GM12864 (cell line): Measurements from ENCODE around the gene ATXN7L3B.

Experiments used
- DNase-seq: peaks from one replicate; pipeline ENCODE4 v3.0.0-alpha.2; 2011; ENCODE audit warnings: low read depth
- H3K4me3 ChIP-seq: 2 replicates; pipeline ENCODE4 v1.5.1; 2011; ENCODE audit warnings: mild to moderate bottlenecking, low read depth, low read length, control low read depth
- TF ChIP-seq, protein P1 (sequence below): IDR thresholded peaks from 2 replicates; pipeline ENCODE4 v1.5.1; 2011; ENCODE audit warnings: low read depth, mild to moderate bottlenecking, moderate library complexity, low read length, control low read depth, inconsistent platforms; ENCODE audit errors: missing control alignments

The ATXN7L3B gene

DNA sequence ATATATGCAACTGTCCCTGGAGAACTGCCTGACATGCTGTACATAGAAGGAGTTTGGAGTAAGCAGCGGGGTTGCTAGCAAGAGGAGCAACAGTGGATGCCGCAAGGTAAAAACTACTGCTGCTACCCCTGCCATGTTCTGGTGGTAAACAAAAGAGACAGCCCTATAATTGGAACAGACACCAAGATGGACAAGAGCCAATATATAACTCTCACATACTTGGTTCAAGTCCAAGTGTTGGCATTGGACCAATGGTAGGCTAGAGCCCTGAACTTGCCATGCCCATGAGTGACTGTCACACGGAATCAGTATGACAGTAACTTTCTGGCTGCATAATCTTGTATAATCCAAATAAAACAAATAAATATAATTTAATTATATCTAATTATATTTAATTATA is 13.7 kb downstream of the ATXN7L3B start:
- DNase-seq, result no peak
- TF ChIP-seq, protein P1, sequence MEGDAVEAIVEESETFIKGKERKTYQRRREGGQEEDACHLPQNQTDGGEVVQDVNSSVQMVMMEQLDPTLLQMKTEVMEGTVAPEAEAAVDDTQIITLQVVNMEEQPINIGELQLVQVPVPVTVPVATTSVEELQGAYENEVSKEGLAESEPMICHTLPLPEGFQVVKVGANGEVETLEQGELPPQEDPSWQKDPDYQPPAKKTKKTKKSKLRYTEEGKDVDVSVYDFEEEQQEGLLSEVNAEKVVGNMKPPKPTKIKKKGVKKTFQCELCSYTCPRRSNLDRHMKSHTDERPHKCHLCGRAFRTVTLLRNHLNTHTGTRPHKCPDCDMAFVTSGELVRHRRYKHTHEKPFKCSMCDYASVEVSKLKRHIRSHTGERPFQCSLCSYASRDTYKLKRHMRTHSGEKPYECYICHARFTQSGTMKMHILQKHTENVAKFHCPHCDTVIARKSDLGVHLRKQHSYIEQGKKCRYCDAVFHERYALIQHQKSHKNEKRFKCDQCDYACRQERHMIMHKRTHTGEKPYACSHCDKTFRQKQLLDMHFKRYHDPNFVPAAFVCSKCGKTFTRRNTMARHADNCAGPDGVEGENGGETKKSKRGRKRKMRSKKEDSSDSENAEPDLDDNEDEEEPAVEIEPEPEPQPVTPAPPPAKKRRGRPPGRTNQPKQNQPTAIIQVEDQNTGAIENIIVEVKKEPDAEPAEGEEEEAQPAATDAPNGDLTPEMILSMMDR, result no peak
- no peak overlapping the region for H3K4me3 ChIP-seq

DNA sequence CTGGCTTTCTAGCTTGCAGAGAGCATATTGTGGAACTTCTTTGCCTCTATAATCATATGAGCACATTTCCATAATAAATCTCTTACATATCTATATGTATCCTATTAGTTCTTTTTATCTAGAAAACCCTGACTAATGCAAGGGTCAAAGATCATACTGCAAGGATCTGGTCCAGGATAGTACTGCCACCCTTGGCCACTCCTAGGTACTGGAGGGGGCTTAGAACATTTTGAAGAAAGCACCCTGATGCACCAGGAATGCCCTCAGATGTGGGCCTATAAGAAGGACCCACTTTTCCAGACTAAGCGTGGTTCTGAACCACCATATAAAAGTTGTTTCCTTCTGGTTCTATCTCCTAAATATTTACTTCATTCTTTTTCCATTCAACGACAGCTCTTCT is 14.6 kb downstream of the ATXN7L3B start:
- H3K4me3 ChIP-seq, result no peak overlapping the region
- no peak for DNase-seq
- TF ChIP-seq, protein P1, result peak; percentile 12

DNA sequence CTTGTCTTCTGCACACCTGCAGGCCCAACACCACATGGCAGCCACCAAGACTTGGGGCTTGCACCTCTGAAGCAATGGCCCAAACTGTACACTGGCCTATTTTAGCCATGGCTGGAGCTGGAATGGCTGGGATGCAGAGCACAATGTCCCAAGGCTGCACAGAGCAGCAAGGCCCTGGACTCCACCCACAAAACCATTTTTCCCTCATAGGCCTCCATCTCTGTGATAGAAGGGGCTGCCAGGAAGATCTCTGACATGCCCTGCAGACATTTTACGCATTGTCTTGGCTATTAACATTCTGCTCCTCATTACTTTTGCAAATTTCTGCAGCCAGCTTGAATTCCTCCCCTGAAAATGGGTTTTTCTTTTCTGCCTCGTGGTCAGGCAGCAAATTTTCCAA is 22.1 kb downstream of the ATXN7L3B start:
- DNase-seq, result no peak
- TF ChIP-seq, protein P1, result no peak
- no peak overlapping the region for H3K4me3 ChIP-seq

DNA sequence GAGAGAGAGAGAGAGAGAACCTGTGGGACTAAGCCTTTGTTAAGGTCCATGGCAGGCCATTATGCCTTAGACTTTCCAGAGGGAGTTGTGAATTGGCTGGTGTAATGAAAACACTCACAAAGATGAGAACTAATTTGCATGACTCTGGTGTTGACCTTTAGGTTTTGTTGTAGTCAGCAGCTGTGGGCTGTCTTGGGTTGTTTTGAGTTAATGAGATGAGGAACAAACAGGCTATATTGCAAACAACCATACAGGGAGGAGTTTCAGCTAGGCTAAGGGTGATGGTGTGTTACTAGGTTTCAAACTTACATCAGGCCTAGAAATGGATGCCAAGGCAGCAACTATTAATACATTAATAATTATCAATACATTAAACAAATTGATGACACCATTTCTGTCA is 26.3 kb downstream of the ATXN7L3B start:
- no peak overlapping the region for H3K4me3 ChIP-seq
- DNase-seq, result no peak
- TF ChIP-seq, protein P1, result no peak

DNA sequence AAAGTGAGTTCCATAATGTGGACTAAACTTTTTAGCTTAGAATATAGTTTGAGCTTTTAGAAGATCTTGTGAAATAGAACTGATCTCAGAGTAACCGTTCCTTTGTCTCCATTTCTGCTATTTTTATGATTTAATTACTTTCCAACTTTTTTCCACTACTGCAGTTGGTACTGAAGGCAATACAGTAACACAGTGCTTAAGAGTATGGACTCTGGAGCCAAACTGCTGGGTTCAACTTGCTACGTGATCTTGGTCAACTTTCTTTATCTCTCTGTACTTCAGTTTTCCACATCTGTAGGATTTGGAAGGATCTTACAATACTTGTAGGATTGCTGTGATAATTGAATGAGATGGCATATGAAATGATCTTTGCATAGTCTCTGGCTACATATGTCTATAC is 40.9 kb downstream of the ATXN7L3B start:
- H3K4me3 ChIP-seq, result no peak overlapping the region
- TF ChIP-seq, protein P1, result no peak
- no peak for DNase-seq

DNA sequence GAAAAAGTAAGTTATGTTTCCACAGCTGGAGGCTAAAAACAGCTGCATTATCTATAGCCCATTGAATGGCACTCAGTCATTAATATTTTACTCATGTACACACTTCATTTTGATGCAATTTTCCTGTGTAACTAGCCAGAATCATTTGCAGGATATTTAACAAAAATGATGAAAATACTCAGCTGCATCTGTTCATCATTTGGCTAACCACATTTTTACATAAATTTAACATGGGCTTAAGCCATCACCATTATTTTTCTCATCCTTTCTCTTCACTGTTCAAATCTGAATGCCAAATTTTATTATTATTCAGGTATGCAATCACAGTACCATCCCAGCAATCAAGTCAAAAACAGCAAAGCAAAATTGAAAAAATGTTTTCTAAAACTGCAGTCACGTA is 41.8 kb downstream of the ATXN7L3B start:
- H3K4me3 ChIP-seq, result no peak overlapping the region
- TF ChIP-seq, protein P1, result no peak
- no peak for DNase-seq

DNA sequence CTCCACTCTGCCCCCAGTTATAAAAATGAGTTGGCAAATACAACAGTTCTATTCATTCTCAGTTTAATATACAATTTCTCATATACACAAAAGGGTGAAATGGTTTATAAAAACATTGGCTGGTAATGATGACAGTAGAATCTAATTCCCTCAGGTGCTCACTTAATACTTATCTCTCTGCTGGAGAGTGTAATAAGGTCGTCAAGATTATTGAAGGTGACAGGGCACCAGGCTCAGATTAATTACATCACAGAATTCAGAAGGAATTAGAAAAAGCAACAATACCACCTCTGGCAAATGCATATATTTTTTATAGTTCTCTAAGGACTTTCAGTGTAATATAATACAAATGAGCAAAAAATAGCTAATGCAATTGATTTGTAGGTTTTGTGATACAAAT is 42.3 kb downstream of the ATXN7L3B start:
- TF ChIP-seq, protein P1, result no peak
- no peak for DNase-seq
- H3K4me3 ChIP-seq, result no peak overlapping the region
